Activated CD4-positive, CD25-positive, alpha-beta regulatory T cell treated with anti-CD3 and anti-CD28 coated beads, Interleukin-2, amount 50 U/mL, for 72 hours (primary cell): ENCODE measurements around the gene PP2D1.
A peak's percentile ranks its signal among the peaks of the same experiment; 100 is the strongest.
"Not testable (repeated sequence)": the region's sequence is repeated elsewhere in the genome, so short reads cannot be mapped to it uniquely, and the experiment has no call there.

Experiments
- DNase-seq: peaks from one replicate; pipeline ENCODE4 v3.0.0; 2021

The PP2D1 gene

GRCh38 chr3:19967208-19967607, 44.9 kb downstream of the PP2D1 start:
- no peak for DNase-seq

GRCh38 chr3:19961960-19962359, 50.1 kb downstream of the PP2D1 start:
- DNase-seq, result no peak

GRCh38 chr3:19960696-19961095, 51.4 kb downstream of the PP2D1 start:
- DNase-seq, result no peak

- DNase-seq, result no peak
Measured at GRCh38 chr3:19959505-19959904, 52.6 kb downstream of the PP2D1 start.

- not testable (repeated sequence) for DNase-seq
Measured at GRCh38 chr3:19957354-19957753, 54.7 kb downstream of the PP2D1 start.

GRCh38 chr3:19954676-19955075, 57.4 kb downstream of the PP2D1 start:
- DNase-seq, result no peak

GRCh38 chr3:19950316-19950715, 61.7 kb downstream of the PP2D1 start:
- no peak for DNase-seq

- DNase-seq, result no peak
Measured at GRCh38 chr3:19948226-19948591, 63.9 kb downstream of the PP2D1 start.

GRCh38 chr3:19947549-19948225, 64.4 kb downstream of the PP2D1 start:
- peak; percentile 60 for DNase-seq

- peak; percentile 97 for DNase-seq
Measured at GRCh38 chr3:19946832-19947548, 65.1 kb downstream of the PP2D1 start, which contains the start of gene RAB5A. TSS of gene RAB5A (plus strand) at chr3:19947097. CDS start at chr3:19950899, 3,802 bp downstream.

- no peak for DNase-seq
Measured at GRCh38 chr3:19945969-19946831, 65.9 kb downstream of the PP2D1 start.

GRCh38 chr3:19945534-19945933, 66.5 kb downstream of the PP2D1 start:
- no peak for DNase-seq

- no peak for DNase-seq
Measured at GRCh38 chr3:19940643-19941042, 71.4 kb downstream of the PP2D1 start.

- DNase-seq, result no peak
Measured at GRCh38 chr3:19938295-19938627, 73.8 kb downstream of the PP2D1 start.

GRCh38 chr3:19937459-19938294, 74.4 kb downstream of the PP2D1 start:
- no peak for DNase-seq
